Esophagus (tissue), 2 donors: ENCODE measurements around the gene PLA2G4A. TPM values are rescaled to one million over a fixed set of nuclear protein-coding genes. Genes with fewer than 3 reads are reported as not detected.

Source experiments
- H3K27ac ChIP-seq, 2 donors: one replicate each; pipeline ENCODE4 v1.5.1; 2013; ENCODE audit warnings: low read depth in 2 of 2, mild to moderate bottlenecking in 2 of 2, inconsistent platforms in 1 of 2, low read length in 1 of 2, moderate library complexity in 1 of 2
- H3K27me3 ChIP-seq, 2 donors: one replicate each; pipeline ENCODE4 v1.6.1; 2013; ENCODE audit warnings: low read length in 2 of 2, control low read depth in 1 of 2, mild to moderate bottlenecking in 1 of 2; ENCODE audit not compliant: insufficient read depth in 2 of 2, control insufficient read depth in 1 of 2
- H3K36me3 ChIP-seq, 2 donors: one replicate each; pipeline ENCODE4 v1.6.1; 2013; ENCODE audit warnings: low read length in 1 of 2; ENCODE audit not compliant: control insufficient read depth in 2 of 2, insufficient read depth in 2 of 2
- H3K4me1 ChIP-seq, 2 donors: one replicate each; pipeline ENCODE4 v1.6.1; 2013; ENCODE audit warnings: low read length in 1 of 2; ENCODE audit not compliant: control insufficient read depth in 2 of 2, insufficient read depth in 2 of 2
- H3K4me3 ChIP-seq, 2 donors: one replicate each; pipeline ENCODE4 v1.5.1; 2013; ENCODE audit warnings: low read length in 2 of 2, mild to moderate bottlenecking in 2 of 2, low read depth in 1 of 2, moderate library complexity in 1 of 2
- H3K9me3 ChIP-seq, 2 donors: one replicate each; pipeline ENCODE4 v1.6.1; 2013; ENCODE audit warnings: mild to moderate bottlenecking in 2 of 2, low read depth in 1 of 2, low read length in 1 of 2, moderate library complexity in 1 of 2; ENCODE audit not compliant: control insufficient read depth in 2 of 2, insufficient read depth in 1 of 2
- WGBS, 2 donors: extraction: QIAGEN DNeasy Blood & Tissue Kit; methylation state at CpG; one replicate each; pipeline ENCODE4 v1.1.7; 2013; 5-methylcytosine and 5-hydroxymethylcytosine counted together
- polyA plus RNA-seq, 2 donors: library from polyadenylated mRNA; stranded (reverse); fragments of 200-250 nt; gene quantifications; one replicate each; pipeline ENCODE4 v1.2.3, GENCODE V29; 2013
- donor health status: healthy with polysubstance abuse.
- donor health status: Bipolar disorder and iron deficiency.

Gene PLA2G4A
- polyA plus RNA-seq, 2 donors: 3.1 to 6.3 TPM

DNA sequence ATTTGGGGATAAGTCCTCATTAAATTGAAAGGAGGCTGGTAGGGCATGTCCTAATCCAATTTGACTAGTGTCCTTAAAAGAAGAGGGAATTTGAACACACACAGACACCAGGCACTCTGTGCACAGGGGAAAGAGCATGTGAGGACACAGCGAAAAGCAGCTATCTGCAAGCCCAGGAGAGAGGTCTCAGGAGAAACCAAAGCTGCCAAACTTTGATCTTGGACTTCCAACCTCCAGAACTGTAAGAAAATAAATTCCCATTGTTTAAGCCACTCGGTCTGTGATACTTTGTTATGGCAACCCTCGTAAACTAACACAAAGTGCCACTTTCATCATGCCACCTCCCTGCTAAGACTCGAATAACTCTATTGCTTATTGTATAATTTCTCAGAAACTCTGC is 13.8 kb downstream of the PLA2G4A start:
- no peaks in the 10 kb centered on the region for H3K36me3 ChIP-seq
- no peak overlapping the region for H3K4me3 ChIP-seq
- H3K27ac ChIP-seq: no peak overlapping the region
- WGBS, 2 donors: 36 to 37% methylated on average over 4 of the region's 4 CpGs
- no peaks in the 10 kb centered on the region for H3K9me3 ChIP-seq
- H3K27me3 ChIP-seq: no peaks in the 10 kb centered on the region
- no peaks in the 10 kb centered on the region for H3K4me1 ChIP-seq

DNA sequence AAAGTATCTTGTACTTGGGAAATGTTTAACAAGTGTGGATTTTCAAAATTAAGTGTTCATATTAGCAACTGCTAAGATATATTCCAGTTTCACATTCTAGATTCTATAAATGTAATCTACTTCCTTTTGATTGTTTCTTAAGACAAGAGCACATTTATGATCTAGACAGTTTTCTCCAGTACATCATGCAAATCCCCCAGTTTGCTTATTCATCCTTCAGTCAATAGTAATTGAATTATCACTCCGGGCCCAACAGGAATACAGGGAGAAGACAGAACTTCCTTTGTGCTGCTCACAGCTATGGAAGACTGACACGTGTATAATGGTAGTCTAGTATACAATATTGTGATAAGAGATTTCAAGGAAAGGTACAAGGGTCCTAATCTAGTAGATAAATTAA is 14.5 kb downstream of the PLA2G4A start:
- H3K27ac ChIP-seq: no peak overlapping the region
- H3K4me3 ChIP-seq: no peak overlapping the region
- WGBS, 2 donors: 70 to 71% methylated on average over 2 of the region's 2 CpGs
- no peaks in the 10 kb centered on the region for H3K27me3 ChIP-seq
- no peaks in the 10 kb centered on the region for H3K9me3 ChIP-seq
- H3K36me3 ChIP-seq: no peaks in the 10 kb centered on the region
- no peaks in the 10 kb centered on the region for H3K4me1 ChIP-seq

DNA sequence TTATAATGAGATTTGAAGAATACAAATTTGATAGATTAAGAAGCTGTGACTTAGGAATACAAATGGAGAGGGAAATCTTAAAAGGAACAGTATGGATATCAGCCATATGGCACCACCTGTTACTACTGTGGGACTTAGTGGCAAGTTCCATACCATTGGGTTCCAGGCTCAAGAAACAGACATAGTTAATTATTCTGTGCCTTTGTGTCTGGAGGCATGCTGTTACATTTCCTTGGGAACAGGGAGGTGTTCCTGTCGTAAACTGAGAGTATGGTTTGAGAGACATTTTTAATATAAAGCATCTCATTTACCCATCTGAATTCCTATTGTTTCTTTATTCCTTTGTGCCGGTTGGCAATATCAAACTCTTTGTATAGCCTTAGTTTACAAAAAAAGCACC is 15.2 kb downstream of the PLA2G4A start:
- H3K9me3 ChIP-seq: no peaks in the 10 kb centered on the region
- H3K4me3 ChIP-seq: no peak overlapping the region
- no peaks in the 10 kb centered on the region for H3K4me1 ChIP-seq
- WGBS, 2 donors: 83 to 92% methylated on average over 2 of the region's 2 CpGs
- no peaks in the 10 kb centered on the region for H3K27me3 ChIP-seq
- no peak overlapping the region for H3K27ac ChIP-seq
- H3K36me3 ChIP-seq: no peaks in the 10 kb centered on the region

DNA sequence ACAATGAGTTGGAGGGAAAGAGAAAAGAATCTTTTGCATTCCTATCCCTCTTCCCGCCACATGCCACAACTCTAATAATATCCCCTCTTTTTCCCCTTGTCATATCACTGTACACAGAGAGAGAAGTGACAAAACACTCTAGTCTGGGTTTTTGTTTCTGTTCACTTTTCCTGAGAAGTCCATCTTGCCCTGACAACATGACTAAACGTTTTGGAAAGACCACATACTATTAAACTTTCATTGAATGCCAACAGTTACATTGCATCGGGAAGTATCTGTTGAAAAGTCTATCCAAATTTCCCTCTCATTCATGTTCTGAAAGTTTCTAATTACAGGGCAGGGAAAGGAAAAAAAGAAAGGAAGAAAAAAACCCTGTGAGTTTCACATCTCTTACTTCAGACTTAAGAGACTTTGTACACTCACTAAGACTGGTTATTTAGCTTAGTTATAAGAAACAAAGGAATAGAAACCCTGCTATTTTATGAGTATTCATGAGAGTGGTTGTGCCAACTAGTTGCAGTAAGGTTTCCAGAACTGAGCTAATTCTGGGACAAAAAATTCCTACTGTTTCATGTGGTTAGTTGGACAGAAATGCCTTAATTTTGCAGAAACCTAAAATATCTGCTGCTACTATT is 16.9 kb downstream of the PLA2G4A start:
- Histone ChIP-seq H3K27me3 (no peaks in the 10 kb centered on the region), H3K4me3 (no peak overlapping the region), H3K36me3 (no peaks in the 10 kb centered on the region), H3K9me3 (no peaks in the 10 kb centered on the region), H3K27ac (no peak overlapping the region), H3K4me1 (no peaks in the 10 kb centered on the region)
- WGBS, 2 donors: 30 to 35% methylated on average over 3 of the region's 3 CpGs

DNA sequence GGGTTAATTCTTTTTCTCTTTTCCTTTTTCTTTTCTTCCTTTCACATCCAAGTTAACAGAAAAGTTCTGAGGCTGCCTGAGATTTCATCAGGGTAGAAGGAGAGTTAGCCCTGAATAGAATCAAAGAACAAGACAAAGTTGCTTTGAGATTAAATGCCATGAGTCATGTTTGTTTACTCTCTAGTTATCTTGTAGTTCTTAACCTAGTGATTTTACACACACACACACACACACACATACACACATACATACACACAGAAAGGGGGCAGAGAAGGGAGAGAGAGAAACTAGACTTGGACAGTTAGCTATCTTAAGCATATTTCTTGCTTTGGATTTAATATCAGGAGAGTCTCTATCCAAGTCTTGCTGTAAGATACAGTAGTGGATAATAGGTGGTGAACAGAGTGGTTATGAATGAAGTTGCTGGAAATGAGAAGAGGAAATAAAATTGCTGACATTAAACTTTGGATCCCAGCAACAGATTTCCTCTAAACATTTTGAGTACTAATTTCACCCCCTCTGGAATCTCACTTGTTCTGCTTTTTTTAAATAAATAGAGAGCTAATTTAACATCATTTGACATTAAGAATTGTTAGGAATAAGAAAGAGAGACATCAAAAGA is 19.9 kb downstream of the PLA2G4A start:
- H3K4me3 ChIP-seq: no peak overlapping the region
- H3K27me3 ChIP-seq: no peaks in the 10 kb centered on the region
- no peaks in the 10 kb centered on the region for H3K36me3 ChIP-seq
- H3K4me1 ChIP-seq: no peaks in the 10 kb centered on the region
- H3K27ac ChIP-seq: no peak overlapping the region
- no peaks in the 10 kb centered on the region for H3K9me3 ChIP-seq

DNA sequence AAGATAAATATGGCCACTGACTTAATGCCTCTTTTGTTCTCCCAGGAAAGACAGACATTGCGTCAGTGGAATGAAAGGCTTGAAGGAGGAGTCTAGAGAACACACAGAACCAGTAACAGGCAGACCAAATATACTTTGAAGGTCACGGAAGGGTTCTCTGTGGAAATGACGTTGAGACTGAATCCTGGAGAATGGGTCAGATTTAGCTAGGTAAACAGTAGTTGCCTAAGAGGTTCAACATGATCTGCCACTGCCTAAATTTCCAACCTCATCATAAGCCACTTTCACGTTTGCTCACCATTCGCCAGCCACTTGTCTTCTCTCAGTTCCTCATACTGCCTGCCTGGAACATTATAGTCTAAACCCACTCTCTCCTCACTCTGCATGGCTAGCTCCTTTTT is 20.5 kb downstream of the PLA2G4A start:
- Histone ChIP-seq H3K27me3 (no peaks in the 10 kb centered on the region), H3K36me3 (no peaks in the 10 kb centered on the region), H3K9me3 (no peaks in the 10 kb centered on the region), H3K27ac (no peak overlapping the region), H3K4me1 (no peaks in the 10 kb centered on the region), H3K4me3 (no peak overlapping the region)
- WGBS, 2 donors: 67 to 82% methylated on average over 5 of the region's 5 CpGs

DNA sequence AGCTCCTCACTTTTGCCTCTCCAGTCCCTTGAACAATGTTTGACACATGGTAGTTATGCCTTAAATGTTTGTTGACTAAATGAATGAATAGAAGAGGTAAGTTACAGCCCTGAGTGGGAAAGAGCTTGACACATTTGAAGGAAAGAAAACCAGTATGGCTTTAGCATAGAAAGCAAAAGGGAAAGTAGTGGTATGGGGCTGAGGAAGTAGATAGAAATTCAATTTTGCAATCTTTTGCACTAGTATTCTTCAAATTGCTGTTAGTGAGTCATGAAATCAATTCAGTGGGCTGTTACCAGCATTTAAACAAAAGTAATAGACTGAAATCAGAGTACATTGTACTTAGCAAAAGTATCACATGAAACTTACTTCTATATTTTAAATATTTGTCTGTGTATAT is 21.1 kb downstream of the PLA2G4A start:
- Histone ChIP-seq H3K36me3 (no peaks in the 10 kb centered on the region), H3K9me3 (no peaks in the 10 kb centered on the region), H3K27ac (no peak overlapping the region), H3K4me1 (no peaks in the 10 kb centered on the region), H3K4me3 (no peak overlapping the region), H3K27me3 (no peaks in the 10 kb centered on the region)

DNA sequence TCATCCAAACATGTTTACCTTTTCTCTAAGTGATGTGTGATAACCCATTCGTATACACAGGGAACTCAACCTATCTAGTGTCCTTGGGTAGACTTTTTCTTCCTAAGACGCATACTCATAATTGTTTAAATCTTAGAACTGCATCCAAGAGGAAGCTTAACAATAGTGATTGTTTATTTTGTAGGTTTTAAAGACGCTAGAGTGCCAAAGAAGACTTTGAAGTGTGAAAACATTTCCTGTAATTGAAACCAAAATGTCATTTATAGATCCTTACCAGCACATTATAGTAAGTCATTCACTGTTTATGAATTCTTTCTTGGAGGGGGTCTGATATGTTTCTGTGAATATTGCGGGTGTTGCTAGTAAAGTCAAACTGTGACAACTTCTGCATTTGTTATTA is 25.4 kb downstream of the PLA2G4A start:
- no peak overlapping the region for H3K27ac ChIP-seq
- 37 to 43% methylated on average over 4 of the region's 4 CpGs for WGBS, 2 donors
- H3K36me3 ChIP-seq: no peaks in the 10 kb centered on the region
- no peak overlapping the region for H3K4me3 ChIP-seq
- no peaks in the 10 kb centered on the region for H3K27me3 ChIP-seq
- no peaks in the 10 kb centered on the region for H3K4me1 ChIP-seq
- no peaks in the 10 kb centered on the region for H3K9me3 ChIP-seq

DNA sequence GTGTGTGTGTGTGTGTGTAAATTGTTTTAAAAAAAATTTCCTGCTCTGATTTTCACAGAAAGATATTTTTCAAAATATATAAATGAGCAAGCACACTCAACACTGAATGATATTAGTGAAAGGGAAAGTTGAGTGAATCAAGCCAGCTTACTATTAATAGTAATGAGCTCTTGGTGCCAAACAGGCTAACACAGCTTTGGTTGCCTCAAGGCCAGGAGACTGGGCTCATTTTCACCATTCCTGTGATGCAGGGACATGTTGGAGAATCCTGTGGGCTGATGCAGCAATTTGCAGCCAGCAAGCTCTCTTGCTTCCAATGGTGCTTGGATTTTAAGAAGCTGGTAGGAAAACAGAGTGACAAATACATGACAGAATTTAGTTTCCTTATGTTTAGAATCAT is 30.2 kb downstream of the PLA2G4A start:
- Histone ChIP-seq H3K27ac (no peak overlapping the region), H3K9me3 (no peaks in the 10 kb centered on the region), H3K4me3 (no peak overlapping the region), H3K27me3 (no peaks in the 10 kb centered on the region), H3K36me3 (no peaks in the 10 kb centered on the region), H3K4me1 (no peaks in the 10 kb centered on the region)

DNA sequence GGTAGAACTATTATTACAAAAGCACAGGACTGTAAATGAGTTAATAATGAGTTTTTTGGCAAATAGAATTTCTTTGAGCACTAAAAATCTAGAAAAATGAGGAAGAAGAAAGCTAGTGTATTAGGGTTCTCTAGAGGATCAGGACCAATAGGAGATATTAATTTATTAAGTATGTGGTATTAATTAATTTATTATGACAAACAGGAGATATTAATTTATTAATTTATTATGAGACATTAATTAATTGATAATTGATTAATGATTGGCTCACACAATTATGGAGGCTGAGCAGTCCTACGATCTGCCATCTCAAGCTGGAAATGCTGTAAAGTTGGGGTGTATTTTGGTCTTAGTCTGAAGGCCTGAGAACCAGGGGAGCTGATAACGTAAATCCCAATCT is 31.2 kb downstream of the PLA2G4A start:
- no peaks in the 10 kb centered on the region for H3K36me3 ChIP-seq
- no peaks in the 10 kb centered on the region for H3K4me1 ChIP-seq
- no peaks in the 10 kb centered on the region for H3K9me3 ChIP-seq
- no peak overlapping the region for H3K27ac ChIP-seq
- no peak overlapping the region for H3K4me3 ChIP-seq
- 93 to 95% methylated on average over 2 of the region's 2 CpGs for WGBS, 2 donors
- H3K27me3 ChIP-seq: no peaks in the 10 kb centered on the region
